HG02798 (cell line): Measurements from ENCODE around the gene KIN.
"Not testable (repeated sequence)": the region's sequence is repeated elsewhere in the genome, so short reads cannot be mapped to it uniquely, and the experiment has no call there.

Source experiments
- ATAC-seq: cut with Tn5 transposase; IDR thresholded peaks from one replicate; pipeline ENCODE4 v1.9.1; 2021; ENCODE audit warnings: mild to moderate bottlenecking; ENCODE audit not compliant: unreplicated experiment, poor library complexity

Gene KIN

GRCh38 chr10:7738536-7739407, 49.0 kb downstream of the KIN start:
- ATAC-seq = no peak

GRCh38 chr10:7734821-7735220, 53.0 kb downstream of the KIN start:
- ATAC-seq = no peak

- no peak for ATAC-seq
These were observed 64.8 kb downstream of the KIN start for GRCh38 chr10:7722927-7723529.

- ATAC-seq = no peak
These were observed 67.3 kb downstream of the KIN start for GRCh38 chr10:7720478-7720877.

- no peak for ATAC-seq
These were observed 69.1 kb downstream of the KIN start for GRCh38 chr10:7718685-7719084.

GRCh38 chr10:7717767-7718166, 70.0 kb downstream of the KIN start:
- no peak for ATAC-seq

- no peak for ATAC-seq
These were observed 72.3 kb downstream of the KIN start for GRCh38 chr10:7715515-7715914.

GRCh38 chr10:7711075-7711474, 76.7 kb downstream of the KIN start:
- ATAC-seq = not testable (repeated sequence)

GRCh38 chr10:7710446-7710845, 77.3 kb downstream of the KIN start:
- ATAC-seq = no peak

GRCh38 chr10:7708832-7709231, 79.0 kb downstream of the KIN start:
- ATAC-seq = no peak

- no peak for ATAC-seq
These were observed 79.8 kb downstream of the KIN start for GRCh38 chr10:7707858-7708622.

GRCh38 chr10:7707102-7707501, 80.7 kb downstream of the KIN start:
- no peak for ATAC-seq

- no peak for ATAC-seq
These were observed 81.2 kb downstream of the KIN start for GRCh38 chr10:7706534-7707073.

- no peak for ATAC-seq
These were observed 82.5 kb downstream of the KIN start for GRCh38 chr10:7705341-7705740.

- ATAC-seq = no peak
These were observed 83.4 kb downstream of the KIN start for GRCh38 chr10:7704071-7705016.

- no peak for ATAC-seq
These were observed 84.7 kb downstream of the KIN start, which contains the start of gene ITIH2 for GRCh38 chr10:7703140-7703539. ITIH2 (plus strand) TSS chr10:7703316; CDS start chr10:7703435, 119 bp downstream.

GRCh38 chr10:7702288-7702812, 85.4 kb downstream of the KIN start:
- ATAC-seq = no peak

GRCh38 chr10:7701158-7701742, 86.5 kb downstream of the KIN start:
- ATAC-seq = no peak
